ENCODE measurements around the gene FAM124A.

Gene FAM124A, protein sequence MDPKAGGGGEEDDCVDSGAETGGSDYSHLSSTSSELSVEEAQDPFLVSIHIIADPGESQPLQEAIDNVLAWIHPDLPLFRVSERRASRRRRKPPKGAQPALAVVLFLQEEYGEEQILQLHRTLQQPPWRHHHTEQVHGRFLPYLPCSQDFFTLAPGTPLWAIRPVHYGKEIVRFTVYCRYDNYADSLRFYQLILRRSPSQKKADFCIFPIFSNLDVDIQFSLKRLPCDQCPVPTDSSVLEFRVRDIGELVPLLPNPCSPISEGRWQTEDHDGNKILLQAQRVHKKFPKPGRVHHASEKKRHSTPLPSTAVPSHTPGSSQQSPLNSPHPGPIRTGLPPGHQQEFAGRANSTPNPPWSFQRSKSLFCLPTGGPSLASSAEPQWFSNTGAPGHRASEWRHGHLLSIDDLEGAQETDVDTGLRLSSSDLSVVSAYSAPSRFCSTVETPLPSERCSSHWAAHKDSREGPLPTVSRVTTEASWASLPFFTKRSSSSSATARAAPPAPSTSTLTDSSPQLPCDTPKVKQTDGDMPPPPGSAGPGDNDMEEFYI

DNA sequence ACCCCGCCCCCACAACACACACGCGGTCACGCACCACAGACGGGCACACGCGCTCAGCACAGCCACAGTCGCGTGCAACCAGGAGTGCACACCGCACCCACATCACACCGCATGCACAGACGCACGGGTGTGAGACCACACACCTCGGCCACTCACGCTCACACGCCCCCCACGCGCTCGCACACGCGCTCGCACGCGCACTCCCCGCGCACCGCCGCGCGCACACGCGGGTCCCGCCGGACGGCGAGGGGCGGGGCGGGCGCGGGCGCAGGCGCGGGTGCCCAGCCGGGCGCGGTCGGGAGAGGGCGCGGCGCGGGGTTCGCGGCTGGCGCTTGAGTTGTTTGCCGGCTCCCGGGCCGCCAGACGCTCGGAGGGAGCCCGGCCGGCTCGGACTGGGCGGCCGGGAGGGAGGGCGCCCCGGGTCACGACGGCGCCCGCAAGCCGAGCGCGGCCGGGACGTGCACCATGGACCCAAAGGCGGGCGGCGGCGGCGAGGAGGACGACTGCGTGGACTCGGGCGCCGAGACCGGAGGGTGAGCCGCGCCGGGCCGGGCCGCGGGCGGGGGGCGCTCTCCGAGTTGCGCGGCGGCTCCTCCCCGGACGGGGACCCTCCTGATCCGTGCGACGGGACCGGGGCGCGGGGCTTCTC, at the start of gene FAM124A:
Gene FAM124A, plus strand, starts transcription at position 362 of the 649 bp plus-strand sequence. Its CDS starts 104 bp downstream, at position 466.
- DNase-seq = no peak

GRCh38 chr13:51175021-51175420, 47.2 kb upstream of the FAM124A start:
- DNase-seq = no peak

GRCh38 chr13:51175639-51176038, 46.6 kb upstream of the FAM124A start:
- no peak for DNase-seq

DNA sequence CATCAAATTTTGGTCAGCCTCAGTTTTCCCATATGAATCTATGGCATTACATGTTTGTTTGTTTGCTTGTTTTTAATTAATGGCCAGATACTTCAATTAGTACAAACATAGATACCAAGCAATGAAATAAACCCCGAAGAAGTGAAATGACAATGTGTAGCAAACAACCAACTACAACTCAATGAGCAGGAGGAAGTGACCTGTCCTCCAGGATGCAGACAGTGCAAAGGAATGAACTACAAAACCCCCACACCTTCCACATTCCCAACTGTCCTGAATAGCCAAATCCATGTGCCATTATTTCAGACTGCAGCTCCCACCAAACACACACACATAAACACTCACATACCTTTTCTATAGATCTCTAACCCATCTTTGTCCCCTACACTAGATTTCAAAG, 45.0 kb upstream of the FAM124A start:
- DNase-seq = no peak

GRCh38 chr13:51178456-51179074, 43.6 kb upstream of the FAM124A start:
- DNase-seq = no peak

DNA sequence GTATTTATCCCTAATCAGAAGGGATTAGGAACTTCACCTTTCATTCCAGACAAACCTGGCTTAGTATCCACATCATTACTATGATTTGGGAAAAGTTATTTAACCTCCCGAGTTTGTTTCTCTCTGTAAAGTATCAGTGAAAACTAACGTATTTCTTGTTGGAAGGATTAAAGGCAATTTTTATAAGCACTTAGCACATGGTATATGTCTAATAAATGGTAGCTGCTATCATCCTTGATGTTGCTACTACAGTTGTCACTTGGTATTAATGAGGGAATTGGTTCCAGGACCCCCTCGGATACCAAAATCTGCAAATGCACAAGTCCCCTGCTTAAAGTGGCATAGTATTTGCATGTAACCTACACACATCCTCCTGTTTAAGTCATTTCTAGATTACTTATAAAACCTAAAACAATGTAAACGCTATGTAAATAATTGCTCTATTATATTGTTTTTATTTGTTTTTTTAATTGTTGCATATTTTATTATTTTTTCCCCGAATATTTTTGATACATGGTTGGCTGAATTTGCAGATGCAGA, 42.7 kb upstream of the FAM124A start:
- DNase-seq = no peak

GRCh38 chr13:51180853-51181511, 41.2 kb upstream of the FAM124A start:
- DNase-seq = no peak

- DNase-seq = no peak
These were observed 40.3 kb upstream of the FAM124A start for GRCh38 chr13:51181786-51182383.

DNA sequence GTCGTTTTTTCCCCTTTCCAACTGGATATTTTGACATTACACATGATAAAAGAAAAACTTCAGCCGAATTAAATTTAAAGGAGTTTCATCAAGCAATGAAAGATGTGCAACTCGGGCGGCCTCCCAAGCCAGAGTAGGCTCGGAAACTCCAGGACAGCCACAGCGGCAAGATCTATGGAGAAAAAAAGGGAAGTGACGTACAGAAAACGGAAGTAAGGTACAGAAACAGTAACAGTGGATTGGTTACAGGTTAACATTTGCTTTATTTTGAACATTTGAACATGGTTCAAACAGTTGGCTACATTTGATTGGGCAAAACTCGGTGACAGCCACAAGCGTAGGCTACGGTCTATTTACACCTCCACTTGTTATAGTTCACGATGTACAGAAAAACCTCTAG, 30.5 kb upstream of the FAM124A start:
- no peak for DNase-seq

GRCh38 chr13:51192348-51192747, 29.9 kb upstream of the FAM124A start:
- no peak for DNase-seq

DNA sequence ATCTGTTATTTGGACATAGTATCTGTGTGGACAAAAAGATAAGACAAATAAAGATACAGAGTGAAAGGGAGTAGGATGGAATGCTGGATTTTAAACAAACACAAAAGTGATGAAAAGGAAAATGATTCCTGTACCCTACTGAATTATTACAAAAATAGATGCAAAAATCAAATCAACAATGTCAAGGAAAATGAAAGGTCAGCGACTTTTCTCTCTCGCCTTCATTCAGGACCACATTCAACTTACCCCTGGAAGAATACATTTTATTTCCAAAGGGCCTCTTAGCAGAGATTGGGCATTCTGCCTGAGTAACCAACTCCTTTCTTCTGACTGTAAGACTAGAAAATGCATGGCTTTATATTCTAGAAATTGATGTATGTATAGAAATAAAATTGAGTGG, 28.8 kb upstream of the FAM124A start:
- DNase-seq = no peak

- DNase-seq = no peak
These were observed 27.3 kb upstream of the FAM124A start for GRCh38 chr13:51194942-51195341.

- no peak for DNase-seq
These were observed 20.3 kb upstream of the FAM124A start for GRCh38 chr13:51201886-51202285.

DNA sequence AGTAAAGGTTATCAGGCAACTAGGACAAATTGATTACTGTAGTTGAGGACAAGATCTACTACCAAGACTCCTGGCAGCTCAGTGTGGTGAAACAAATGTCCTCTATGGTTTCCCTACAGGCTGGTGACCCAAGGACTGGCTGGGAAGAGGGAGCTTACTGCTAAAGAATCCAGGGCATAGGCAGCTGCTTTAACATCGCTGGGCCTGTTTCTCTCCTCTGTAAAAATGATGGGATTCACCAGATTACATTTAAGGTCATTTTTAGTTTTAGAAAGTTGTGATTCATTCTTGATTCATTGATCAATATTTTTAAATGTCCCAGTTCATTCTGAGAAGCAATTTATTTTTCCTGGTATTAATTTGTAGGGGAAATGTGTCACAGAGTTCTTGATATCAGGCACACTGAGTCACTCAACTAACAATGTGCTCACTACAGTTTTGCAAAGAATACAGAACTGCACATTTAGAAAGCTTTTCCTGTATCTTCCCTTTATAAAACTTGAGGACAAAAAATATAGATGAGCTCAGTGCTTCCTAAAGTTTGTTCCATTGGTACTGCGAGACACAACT, 19.6 kb upstream of the FAM124A start:
- DNase-seq = no peak

DNA sequence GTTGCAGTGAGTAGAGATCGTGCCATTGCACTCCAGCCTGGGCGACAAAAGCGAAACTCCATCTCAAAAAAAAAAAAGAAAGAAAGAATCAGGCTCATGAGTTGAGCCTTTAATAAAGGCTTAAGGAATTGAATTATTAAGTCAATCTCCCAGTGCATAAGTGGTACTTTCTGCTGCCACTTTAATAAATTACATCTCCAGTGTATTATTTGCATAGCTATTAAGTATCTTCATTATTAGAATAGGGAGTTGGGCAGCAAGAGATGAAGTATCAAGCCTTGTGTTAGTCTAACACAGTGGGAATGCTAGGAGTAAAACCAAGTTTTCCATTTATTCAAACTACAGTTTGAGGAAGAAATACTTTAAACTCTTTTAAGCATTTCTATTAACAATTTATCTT, 15.6 kb upstream of the FAM124A start:
- no peak for DNase-seq

GRCh38 chr13:51207881-51208280, 14.3 kb upstream of the FAM124A start:
- no peak for DNase-seq

- no peak for DNase-seq
These were observed 13.5 kb upstream of the FAM124A start for GRCh38 chr13:51208716-51209115.

- no peak for DNase-seq
These were observed 10.3 kb upstream of the FAM124A start for GRCh38 chr13:51211910-51212309.

GRCh38 chr13:51212758-51213157, 9.4 kb upstream of the FAM124A start:
- DNase-seq = no peak

DNA sequence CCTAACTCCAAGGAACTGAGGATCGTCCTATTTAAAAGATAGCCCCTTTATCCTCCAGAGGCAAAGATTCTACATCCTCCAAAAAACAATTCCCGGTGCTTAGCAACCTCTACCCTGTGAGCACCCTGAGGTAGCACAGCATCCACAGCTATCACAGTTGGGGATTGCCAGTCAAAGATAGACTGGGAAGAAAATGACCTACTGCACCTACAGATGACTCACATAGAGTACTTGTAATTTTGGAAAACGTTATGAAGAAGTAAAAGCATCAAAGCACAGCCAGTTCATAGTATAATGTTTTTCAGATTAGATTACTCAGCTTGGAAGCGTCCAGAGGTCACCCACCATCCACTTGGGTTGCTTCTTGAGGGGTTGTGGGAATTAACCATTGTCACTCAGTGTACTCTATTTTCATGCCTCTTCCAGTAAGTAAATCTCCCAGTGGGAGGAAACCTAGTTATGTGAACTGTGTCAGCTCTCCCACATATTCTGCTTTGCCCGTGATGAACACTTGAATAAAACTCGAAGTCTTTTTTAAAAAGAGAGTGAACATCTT, 8.9 kb upstream of the FAM124A start:
- DNase-seq = no peak

- DNase-seq = no peak
These were observed 3.6 kb upstream of the FAM124A start for GRCh38 chr13:51218626-51219025.

GRCh38 chr13:51220706-51221105, 1.5 kb upstream of the FAM124A start:
- no peak for DNase-seq
